Stimulated activated CD4-positive, alpha-beta T cell treated with anti-CD3 and anti-CD28 coated beads, Interleukin-1b, Interleukin-23, amount 100 ng/mL, for 1 hour (primary cell): ENCODE data around the gene AGAP1.
"Not testable (repeated sequence)": the region's sequence is repeated elsewhere in the genome, so short reads cannot be mapped to it uniquely, and the experiment has no call there.

Experiments
- DNase-seq, 2 donors: peaks; one replicate each; pipeline ENCODE4 v3.0.0-alpha.2; 2020; ENCODE audit warnings: low read depth in 2 of 2

The AGAP1 gene

GRCh38 chr2:236041616-236042015 is 547.8 kb downstream of the AGAP1 start:
- DNase-seq: no peak

GRCh38 chr2:236042087-236042486 is 548.2 kb downstream of the AGAP1 start:
- no peak for DNase-seq

GRCh38 chr2:236044191-236044590 is 550.3 kb downstream of the AGAP1 start:
- DNase-seq: no peak

GRCh38 chr2:236045251-236046235 is 551.7 kb downstream of the AGAP1 start:
- DNase-seq: no peak

GRCh38 chr2:236046715-236047114 is 552.9 kb downstream of the AGAP1 start:
- no peak for DNase-seq

GRCh38 chr2:236047176-236047575 is 553.3 kb downstream of the AGAP1 start:
- DNase-seq: no peak

GRCh38 chr2:236047886-236048540 is 554.2 kb downstream of the AGAP1 start:
- DNase-seq: no peak

- no peak for DNase-seq
These were observed 556.1 kb downstream of the AGAP1 start for GRCh38 chr2:236049981-236050380.

GRCh38 chr2:236051351-236051750 is 557.5 kb downstream of the AGAP1 start:
- no peak for DNase-seq

- DNase-seq: no peak
These were observed 558.0 kb downstream of the AGAP1 start for GRCh38 chr2:236051806-236052205.

- DNase-seq: no peak
These were observed 558.4 kb downstream of the AGAP1 start for GRCh38 chr2:236052206-236052605.

- DNase-seq: no peak
These were observed 559.3 kb downstream of the AGAP1 start for GRCh38 chr2:236052926-236053821.

GRCh38 chr2:236054125-236054524 is 560.3 kb downstream of the AGAP1 start:
- no peak for DNase-seq

GRCh38 chr2:236054621-236055305 is 560.9 kb downstream of the AGAP1 start:
- DNase-seq: no peak

GRCh38 chr2:236055471-236055870 is 561.6 kb downstream of the AGAP1 start:
- no peak for DNase-seq

- DNase-seq: no peak
These were observed 562.3 kb downstream of the AGAP1 start for GRCh38 chr2:236056141-236056540.

GRCh38 chr2:236057375-236057774 is 563.5 kb downstream of the AGAP1 start:
- no peak for DNase-seq

GRCh38 chr2:236061497-236061896 is 567.7 kb downstream of the AGAP1 start:
- DNase-seq: no peak

- DNase-seq: no peak
These were observed 568.1 kb downstream of the AGAP1 start for GRCh38 chr2:236061899-236062298.

GRCh38 chr2:236062806-236063205 is 569.0 kb downstream of the AGAP1 start:
- DNase-seq: not testable (repeated sequence)

GRCh38 chr2:236063994-236064393 is 570.2 kb downstream of the AGAP1 start:
- DNase-seq: no peak
